Cardiac fibroblast (primary cell): ENCODE data around the gene GPC6.
"Not testable (repeated sequence)": the region's sequence is repeated elsewhere in the genome, so short reads cannot be mapped to it uniquely, and the experiment has no call there.

ENCODE experiments used
- DNase-seq, 2 donors: peaks; one replicate each; pipeline versions ENCODE4 v3.0.0 to v3.0.0-alpha.2; 2010; ENCODE audit warnings: low read depth in 2 of 2
- H3K4me3 ChIP-seq, 2 donors: replicated peaks in 1 of 2; 1 replicate in 1 of 2; 2 replicates in 1 of 2; pipeline ENCODE4 v1.5.1; 2011; ENCODE audit warnings: low read depth in 2 of 2, low read length in 2 of 2, mild to moderate bottlenecking in 2 of 2, moderate library complexity in 1 of 2
- TF ChIP-seq, protein P1 (sequence below): IDR thresholded peaks from one replicate; pipeline ENCODE4 v1.5.1; 2011; ENCODE audit warnings: low read depth, mild to moderate bottlenecking, low read length, inconsistent platforms

The GPC6 gene

DNA sequence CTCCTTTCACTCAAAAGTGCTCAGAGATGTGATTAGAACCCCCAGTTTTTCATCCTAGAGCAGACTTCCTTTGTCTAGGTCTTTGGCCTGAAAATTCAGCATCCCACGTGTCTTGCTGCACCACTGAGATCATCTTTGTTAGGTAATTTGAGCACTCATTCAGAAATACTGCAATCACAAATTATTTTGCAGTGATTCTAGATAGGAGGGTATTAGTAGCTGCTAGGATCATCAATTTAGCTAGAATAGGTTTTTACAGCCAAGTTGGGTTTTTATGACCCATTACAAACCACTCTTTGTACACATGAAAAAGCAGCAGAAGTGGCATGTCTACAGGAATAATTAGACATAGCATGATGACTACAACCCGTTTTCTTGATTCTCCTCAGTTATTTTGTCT lies 219.6 kb downstream of the GPC6 start:
- DNase-seq, result no peak
- TF ChIP-seq, protein P1, sequence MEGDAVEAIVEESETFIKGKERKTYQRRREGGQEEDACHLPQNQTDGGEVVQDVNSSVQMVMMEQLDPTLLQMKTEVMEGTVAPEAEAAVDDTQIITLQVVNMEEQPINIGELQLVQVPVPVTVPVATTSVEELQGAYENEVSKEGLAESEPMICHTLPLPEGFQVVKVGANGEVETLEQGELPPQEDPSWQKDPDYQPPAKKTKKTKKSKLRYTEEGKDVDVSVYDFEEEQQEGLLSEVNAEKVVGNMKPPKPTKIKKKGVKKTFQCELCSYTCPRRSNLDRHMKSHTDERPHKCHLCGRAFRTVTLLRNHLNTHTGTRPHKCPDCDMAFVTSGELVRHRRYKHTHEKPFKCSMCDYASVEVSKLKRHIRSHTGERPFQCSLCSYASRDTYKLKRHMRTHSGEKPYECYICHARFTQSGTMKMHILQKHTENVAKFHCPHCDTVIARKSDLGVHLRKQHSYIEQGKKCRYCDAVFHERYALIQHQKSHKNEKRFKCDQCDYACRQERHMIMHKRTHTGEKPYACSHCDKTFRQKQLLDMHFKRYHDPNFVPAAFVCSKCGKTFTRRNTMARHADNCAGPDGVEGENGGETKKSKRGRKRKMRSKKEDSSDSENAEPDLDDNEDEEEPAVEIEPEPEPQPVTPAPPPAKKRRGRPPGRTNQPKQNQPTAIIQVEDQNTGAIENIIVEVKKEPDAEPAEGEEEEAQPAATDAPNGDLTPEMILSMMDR, result no peak
- H3K4me3 ChIP-seq, result no peak overlapping the region

DNA sequence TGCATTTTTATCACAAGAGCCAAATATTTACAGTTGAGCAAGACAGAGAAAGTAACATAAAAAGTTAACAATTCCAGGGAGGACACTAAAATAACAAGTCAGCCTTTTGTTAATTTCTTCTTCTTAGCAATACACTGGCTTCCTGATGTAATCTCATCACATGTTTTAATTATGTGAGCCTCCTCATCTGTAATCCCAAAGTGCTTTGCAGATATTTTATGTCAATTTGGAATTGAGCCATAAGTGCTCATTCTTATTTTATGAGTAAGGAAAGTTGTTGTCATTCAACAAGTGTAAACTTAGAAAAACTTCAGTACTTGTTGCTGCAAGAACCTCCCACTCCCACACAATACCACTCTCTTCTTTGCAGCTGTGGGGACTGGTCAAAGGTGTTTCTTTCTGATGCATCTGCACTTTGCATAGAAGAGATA lies 223.6 kb downstream of the GPC6 start:
- H3K4me3 ChIP-seq, result no peak overlapping the region
- TF ChIP-seq, protein P1, result no peak
- DNase-seq, result peak; percentile 10 to 76

- DNase-seq, result no peak
- no peak overlapping the region for H3K4me3 ChIP-seq
- TF ChIP-seq, protein P1, result no peak
These were observed 224.2 kb downstream of the GPC6 start for GRCh38 chr13:93450761-93451160.

GRCh38 chr13:93454676-93455235 lies 228.1 kb downstream of the GPC6 start:
- H3K4me3 ChIP-seq, DNase-seq: not testable (repeated sequence)

DNA sequence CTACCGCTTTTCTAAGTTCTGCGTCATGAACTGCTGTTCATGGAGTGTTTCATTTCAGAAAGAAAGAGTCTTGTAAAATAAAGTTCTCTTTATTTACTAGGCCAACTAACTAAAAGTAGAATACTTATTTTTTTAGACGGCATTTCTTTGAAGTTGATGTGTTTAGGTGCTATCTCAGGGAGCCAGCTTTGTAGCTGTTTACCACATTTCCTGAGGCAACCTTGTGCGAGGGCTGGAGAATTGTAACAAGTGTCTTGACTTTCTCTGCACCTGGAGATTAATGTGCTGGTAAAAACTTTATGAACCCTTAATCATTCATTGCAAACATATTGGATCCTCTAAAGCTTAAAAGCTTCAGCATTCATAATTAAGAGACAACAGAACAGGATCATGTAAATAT lies 229.3 kb downstream of the GPC6 start:
- TF ChIP-seq, protein P1, result no peak
- H3K4me3 ChIP-seq, result no peak overlapping the region
- DNase-seq, result no peak

GRCh38 chr13:93460005-93460404 lies 233.4 kb downstream of the GPC6 start:
- no peak overlapping the region for H3K4me3 ChIP-seq
- DNase-seq, result no peak
- TF ChIP-seq, protein P1, result no peak

DNA sequence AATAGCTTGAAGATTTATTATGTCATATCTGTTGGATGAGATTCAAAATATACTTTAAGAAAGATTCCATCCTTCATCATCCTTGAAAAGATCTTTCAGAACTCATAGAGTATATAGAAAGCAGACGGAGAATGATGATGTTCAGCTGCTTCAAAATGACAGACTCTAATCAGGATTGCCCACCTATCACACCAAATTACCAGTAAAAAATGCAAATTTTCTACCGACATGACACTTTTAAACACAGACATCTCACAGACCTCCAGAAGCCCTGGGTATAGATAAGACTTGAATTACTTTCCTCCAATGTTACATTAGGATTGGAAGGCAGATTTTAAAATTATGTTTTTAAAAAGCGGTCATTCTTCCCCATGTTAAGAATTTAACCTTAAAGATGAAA lies 235.5 kb downstream of the GPC6 start:
- TF ChIP-seq, protein P1, result no peak
- no peak overlapping the region for H3K4me3 ChIP-seq
- no peak for DNase-seq
